ENCODE measurements around the gene BLOC1S2.
A peak's percentile ranks its signal among the peaks of the same experiment; 100 is the strongest.
"Not testable (repeated sequence)": the region's sequence is repeated elsewhere in the genome, so short reads cannot be mapped to it uniquely, and the experiment has no call there.

The BLOC1S2 gene

DNA sequence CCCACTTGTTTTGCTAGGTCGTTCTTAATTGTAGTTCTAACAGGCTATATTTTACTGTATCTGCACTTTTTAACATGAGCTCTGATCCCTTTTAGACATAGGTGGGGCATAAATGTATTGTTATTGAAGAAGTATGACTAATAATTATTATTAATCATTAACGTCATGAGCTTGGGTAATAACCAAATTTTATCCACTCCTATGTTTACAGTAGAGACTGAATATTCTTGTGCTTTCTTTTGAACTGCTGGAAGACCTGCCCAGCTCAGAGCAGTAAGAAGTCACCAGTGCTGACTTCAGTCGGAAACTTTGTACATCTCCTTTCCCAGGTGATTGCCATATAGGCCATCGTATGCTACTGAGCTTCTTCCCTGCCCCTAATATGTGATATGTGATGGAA, 24.8 kb upstream of the BLOC1S2 start:
- no peak for ATAC-seq (replicated peaks)
- Mint-ChIP-seq H3K4me1 (ENCODE audit: low read depth in 2 of 2) (no peaks in the 10 kb centered on the region), H3K9me3 (no peaks in the 10 kb centered on the region), H3K27me3 (peaks cover 73 to 81% of the 10 kb centered on the region in 2 donors), H3K4me3 (no peak overlapping the region), H3K36me3 (ENCODE audit: insufficient read depth) (no peaks in the 10 kb centered on the region), H3K27ac (no peak overlapping the region)
- DNase-seq = no peak

- H3K27me3 Mint-ChIP-seq = peaks cover 75 to 77% of the 10 kb centered on the region in 2 donors
- H3K36me3 Mint-ChIP-seq (ENCODE audit: insufficient read depth) = no peaks in the 10 kb centered on the region
- H3K9me3 Mint-ChIP-seq = no peaks in the 10 kb centered on the region
- H3K4me3 Mint-ChIP-seq = no peak overlapping the region
- no peak for DNase-seq
- no peak for ATAC-seq (replicated peaks)
- H3K27ac Mint-ChIP-seq = no peak overlapping the region
- no peaks in the 10 kb centered on the region for H3K4me1 Mint-ChIP-seq (ENCODE audit: low read depth in 2 of 2)
Observed at GRCh38 chr10:100307684-100308083, 21.2 kb upstream of the BLOC1S2 start.

DNA sequence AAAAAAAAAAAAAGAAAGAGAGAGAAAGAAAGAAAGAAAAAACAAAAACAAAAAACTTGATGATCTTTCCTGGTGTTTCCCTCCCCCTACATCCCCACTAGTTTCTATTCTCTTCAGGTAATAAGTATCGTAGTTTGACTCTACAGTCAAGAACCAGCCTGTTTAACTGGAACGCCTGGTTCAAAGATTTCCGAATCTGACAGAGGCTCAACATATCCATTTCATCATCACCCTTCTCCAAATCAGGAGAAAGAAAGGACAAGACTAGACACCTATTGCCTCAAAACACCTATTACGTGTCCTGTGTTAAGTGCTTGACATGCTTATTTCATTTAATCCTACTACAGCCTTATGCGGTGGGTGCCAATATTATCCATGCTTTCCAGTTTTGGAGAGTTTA, 20.4 kb upstream of the BLOC1S2 start:
- no peak overlapping the region for H3K27ac Mint-ChIP-seq
- H3K36me3 Mint-ChIP-seq (ENCODE audit: insufficient read depth) = no peaks in the 10 kb centered on the region
- ATAC-seq (replicated peaks) (no peak), DNase-seq (no peak)
- H3K4me3 Mint-ChIP-seq = no peak overlapping the region
- no peaks in the 10 kb centered on the region for H3K9me3 Mint-ChIP-seq
- H3K4me1 Mint-ChIP-seq (ENCODE audit: low read depth in 2 of 2) = no peaks in the 10 kb centered on the region
- H3K27me3 Mint-ChIP-seq = peaks cover 69 to 74% of the 10 kb centered on the region in 2 donors

GRCh38 chr10:100304414-100304813, 17.9 kb upstream of the BLOC1S2 start:
- Mint-ChIP-seq H3K27ac (no peak overlapping the region), H3K36me3 (ENCODE audit: insufficient read depth) (no peaks in the 10 kb centered on the region), H3K9me3 (no peaks in the 10 kb centered on the region), H3K4me3 (no peak overlapping the region), H3K27me3 (peaks cover 68 to 76% of the 10 kb centered on the region in 2 donors), H3K4me1 (ENCODE audit: low read depth in 2 of 2) (no peaks in the 10 kb centered on the region)
- no peak for ATAC-seq (replicated peaks)
- DNase-seq = no peak

- H3K27ac Mint-ChIP-seq = no peak overlapping the region
- no peaks in the 10 kb centered on the region for H3K4me1 Mint-ChIP-seq (ENCODE audit: low read depth in 2 of 2)
- H3K27me3 Mint-ChIP-seq = peaks cover 65 to 80% of the 10 kb centered on the region in 2 donors
- no peaks in the 10 kb centered on the region for H3K9me3 Mint-ChIP-seq
- ATAC-seq (replicated peaks) = no peak
- H3K4me3 Mint-ChIP-seq = no peak overlapping the region
- DNase-seq = no peak
- no peaks in the 10 kb centered on the region for H3K36me3 Mint-ChIP-seq (ENCODE audit: insufficient read depth)
Observed at GRCh38 chr10:100303724-100304319, 17.3 kb upstream of the BLOC1S2 start.

GRCh38 chr10:100301123-100301522, 14.6 kb upstream of the BLOC1S2 start:
- not testable (repeated sequence) for DNase-seq; H3K4me3 Mint-ChIP-seq; ATAC-seq (replicated peaks); H3K36me3 Mint-ChIP-seq (ENCODE audit: insufficient read depth); H3K27ac Mint-ChIP-seq; H3K9me3 Mint-ChIP-seq; H3K4me1 Mint-ChIP-seq (ENCODE audit: low read depth in 2 of 2)
- peaks cover 58 to 73% of the 10 kb centered on the region in 2 donors for H3K27me3 Mint-ChIP-seq

DNA sequence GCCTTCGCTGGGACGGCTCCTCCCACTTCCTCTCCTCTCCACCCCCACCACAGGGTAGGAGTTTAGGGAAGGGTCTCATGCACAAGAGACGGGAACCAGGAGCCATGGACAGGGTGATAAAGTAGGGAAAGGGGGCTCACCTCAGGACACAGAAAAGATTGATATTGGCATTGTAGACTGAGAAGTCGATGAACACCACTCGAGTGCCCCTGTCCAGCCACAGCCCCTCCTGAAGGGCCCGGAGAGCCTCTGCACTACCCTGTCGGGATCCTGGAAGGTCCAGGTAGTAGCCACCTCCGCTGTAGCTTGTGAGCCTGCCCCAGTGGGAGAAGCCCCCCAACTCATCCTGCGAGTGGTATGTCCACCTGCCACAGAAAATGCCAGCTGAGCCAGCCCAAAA, 10.8 kb upstream of the BLOC1S2 start:
- H3K4me1 Mint-ChIP-seq (ENCODE audit: low read depth in 2 of 2) = no peaks in the 10 kb centered on the region
- DNase-seq (no peak), ATAC-seq (replicated peaks) (no peak)
- no peaks in the 10 kb centered on the region for H3K9me3 Mint-ChIP-seq
- H3K27ac Mint-ChIP-seq = no peak overlapping the region
- H3K27me3 Mint-ChIP-seq = peaks cover 42 to 73% of the 10 kb centered on the region in 2 donors
- H3K36me3 Mint-ChIP-seq (ENCODE audit: insufficient read depth) = no peaks in the 10 kb centered on the region
- no peak overlapping the region for H3K4me3 Mint-ChIP-seq

DNA sequence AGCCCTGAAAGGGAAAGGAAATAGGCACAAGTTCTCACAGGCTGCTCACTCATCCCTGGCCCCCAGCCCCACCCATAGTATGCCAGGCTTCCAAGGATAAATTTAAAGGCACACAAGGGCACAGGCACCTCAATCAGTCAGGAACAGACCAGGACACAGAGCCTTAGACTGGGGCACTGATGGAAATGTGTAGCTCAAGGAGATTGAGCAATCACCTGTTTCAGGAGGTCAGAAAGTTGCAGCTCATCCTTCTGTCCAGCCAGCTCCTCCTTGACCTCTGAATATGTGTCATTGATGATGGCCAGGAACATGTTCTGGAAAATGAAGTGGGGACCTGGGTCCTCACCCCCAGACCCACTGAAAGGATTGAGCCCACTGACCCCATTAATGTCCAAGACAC, 6.6 kb upstream of the BLOC1S2 start:
- H3K9me3 Mint-ChIP-seq = no peaks in the 10 kb centered on the region
- peaks cover 28 to 38% of the 10 kb centered on the region in 2 donors for H3K27me3 Mint-ChIP-seq
- no peak overlapping the region for H3K4me3 Mint-ChIP-seq
- H3K27ac Mint-ChIP-seq = no peak overlapping the region
- H3K36me3 Mint-ChIP-seq (ENCODE audit: insufficient read depth) = no peaks in the 10 kb centered on the region
- DNase-seq (no peak), ATAC-seq (replicated peaks) (no peak)
- no peaks in the 10 kb centered on the region for H3K4me1 Mint-ChIP-seq (ENCODE audit: low read depth in 2 of 2)

DNA sequence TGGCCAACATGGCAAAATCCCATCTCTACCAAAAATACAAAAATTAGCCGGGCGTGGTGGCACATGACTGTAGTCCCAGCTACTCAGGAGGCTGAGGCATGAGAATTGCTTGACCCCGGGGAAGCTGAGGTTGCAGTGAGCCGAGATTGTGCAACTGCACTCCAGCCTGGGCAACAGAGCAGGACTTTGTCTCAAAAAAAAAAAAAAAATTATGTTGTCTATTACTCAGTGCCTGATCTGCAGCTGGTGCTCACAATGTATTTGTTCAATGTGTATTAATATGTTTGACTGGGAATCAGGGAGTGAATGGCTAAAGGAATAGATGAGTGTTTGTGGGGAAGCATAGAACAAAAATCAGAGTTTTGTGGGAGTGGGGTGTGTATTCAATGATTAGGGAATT, 5.8 kb upstream of the BLOC1S2 start:
- not testable (repeated sequence) for H3K4me3 Mint-ChIP-seq; H3K36me3 Mint-ChIP-seq (ENCODE audit: insufficient read depth); ATAC-seq (replicated peaks); DNase-seq; H3K4me1 Mint-ChIP-seq (ENCODE audit: low read depth in 2 of 2); H3K27ac Mint-ChIP-seq; H3K9me3 Mint-ChIP-seq
- H3K27me3 Mint-ChIP-seq = peaks cover 28 to 33% of the 10 kb centered on the region in 2 donors

- Mint-ChIP-seq H3K36me3 (ENCODE audit: insufficient read depth) (peaks cover 16% of the 10 kb centered on the region), H3K9me3 (no peaks in the 10 kb centered on the region), H3K4me1 (ENCODE audit: low read depth in 2 of 2) (peaks cover 2 to 3% of the 10 kb centered on the region in 2 donors), H3K27ac (peak overlapping the region in 1 of 2 donors; percentile 50), H3K4me3 (no peak overlapping the region), H3K27me3 (peaks cover 20 to 24% of the 10 kb centered on the region in 2 donors)
- DNase-seq (no peak), ATAC-seq (replicated peaks) (no peak)
Observed at GRCh38 chr10:100291356-100291755, 4.9 kb upstream of the BLOC1S2 start.

DNA sequence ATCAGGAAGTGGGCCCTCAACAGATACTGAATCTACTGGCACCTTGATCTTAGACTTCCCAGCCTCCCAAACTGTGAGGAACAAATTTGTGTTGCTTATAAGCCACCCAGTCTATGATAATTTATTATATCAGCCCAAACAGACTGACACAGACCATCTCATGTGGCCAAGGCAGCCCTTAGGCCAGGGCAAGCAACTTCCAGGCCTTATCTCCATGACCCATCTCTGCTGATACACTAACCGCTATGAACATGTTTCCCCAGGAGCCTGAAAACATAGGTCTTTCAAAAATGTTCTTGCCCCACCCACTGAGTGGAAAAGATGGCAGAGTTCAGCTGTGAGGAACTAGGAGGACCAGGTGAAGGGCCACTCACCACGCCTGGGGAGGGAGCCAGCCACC, 3.2 kb upstream of the BLOC1S2 start:
- Mint-ChIP-seq H3K4me3 (no peak overlapping the region), H3K36me3 (ENCODE audit: insufficient read depth) (peaks cover 25% of the 10 kb centered on the region), H3K27ac (no peak overlapping the region), H3K4me1 (ENCODE audit: low read depth in 2 of 2) (peaks cover 13 to 14% of the 10 kb centered on the region in 2 donors), H3K9me3 (no peaks in the 10 kb centered on the region), H3K27me3 (peaks cover 7 to 8% of the 10 kb centered on the region in 2 donors)
- no peak for ATAC-seq (replicated peaks)
- DNase-seq = no peak

DNA sequence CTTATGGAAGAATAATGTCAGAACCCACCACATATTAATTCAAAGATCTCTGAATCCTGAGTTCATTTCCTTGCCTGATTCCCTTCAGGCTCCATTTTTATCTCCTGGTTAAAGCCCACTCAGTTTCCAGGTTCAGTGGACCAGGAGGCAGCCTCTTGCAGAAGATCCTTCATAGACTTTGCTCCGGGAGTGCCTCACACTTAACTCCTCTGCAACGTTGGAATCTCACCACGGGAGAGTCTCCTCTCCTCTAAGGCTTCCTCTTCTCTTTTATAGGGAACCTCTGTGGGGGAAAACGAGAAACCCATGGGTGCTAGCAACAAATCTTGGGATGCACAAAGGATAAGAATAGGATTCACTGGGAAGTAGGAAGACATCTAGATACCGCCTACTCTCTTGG, 1.7 kb upstream of the BLOC1S2 start:
- Mint-ChIP-seq H3K36me3 (ENCODE audit: insufficient read depth) (peaks cover 25% of the 10 kb centered on the region), H3K9me3 (no peaks in the 10 kb centered on the region), H3K4me3 (peak overlapping the region in 1 of 2 donors; percentile 98), H3K27me3 (peaks cover 0 to 6% of the 10 kb centered on the region in 2 donors), H3K27ac (peak overlapping the region; percentile 96 to 98), H3K4me1 (ENCODE audit: low read depth in 2 of 2) (peaks cover 15 to 16% of the 10 kb centered on the region in 2 donors)
- no peak for DNase-seq
- no peak for ATAC-seq (replicated peaks)

- peak overlapping the region; percentile 96 to 98 for H3K27ac Mint-ChIP-seq
- no peaks in the 10 kb centered on the region for H3K9me3 Mint-ChIP-seq
- H3K36me3 Mint-ChIP-seq (ENCODE audit: insufficient read depth) = peaks cover 25% of the 10 kb centered on the region
- ATAC-seq (replicated peaks) (no peak), DNase-seq (no peak)
- H3K27me3 Mint-ChIP-seq = peaks cover 0 to 6% of the 10 kb centered on the region in 2 donors
- H3K4me1 Mint-ChIP-seq (ENCODE audit: low read depth in 2 of 2) = peaks cover 15 to 16% of the 10 kb centered on the region in 2 donors
- peak overlapping the region; percentile 92 to 98 for H3K4me3 Mint-ChIP-seq
Observed at GRCh38 chr10:100287756-100288155, 1.3 kb upstream of the BLOC1S2 start.

DNA sequence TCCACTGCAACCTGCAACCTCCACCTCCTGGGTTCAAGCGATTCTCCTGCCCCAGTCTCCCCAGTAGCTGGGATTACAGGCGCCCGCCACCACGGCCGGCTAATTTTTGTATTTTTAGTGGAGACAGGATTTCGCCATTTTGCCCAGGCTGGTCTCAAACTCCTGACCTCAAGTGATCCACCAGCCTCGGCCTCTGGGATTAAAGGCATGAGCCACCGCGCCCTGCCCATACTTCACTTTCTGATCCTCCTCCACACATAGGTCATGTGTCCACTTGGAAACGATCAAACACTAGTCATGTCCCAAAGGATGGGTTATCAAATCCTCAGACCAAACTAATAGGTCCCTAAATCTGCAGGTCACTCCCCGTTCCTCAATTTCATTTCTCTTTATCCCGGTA, 1.2 kb downstream of the BLOC1S2 start:
- Mint-ChIP-seq H3K27ac (peak overlapping the region; percentile 96 to 98), H3K36me3 (ENCODE audit: insufficient read depth) (peaks cover 30% of the 10 kb centered on the region), H3K4me3 (peak overlapping the region; percentile 92 to 98), H3K4me1 (ENCODE audit: low read depth in 2 of 2) (peaks cover 15 to 16% of the 10 kb centered on the region in 2 donors)
- not testable (repeated sequence) for H3K27me3 Mint-ChIP-seq; H3K9me3 Mint-ChIP-seq; DNase-seq; ATAC-seq (replicated peaks)
